Measurements from ENCODE around the gene EFNB1.

Gene EFNB1

GRCh38 chrX:68827256-68827655, 1.6 kb upstream of the EFNB1 start:
- DNase-seq (ENCODE audit: low read depth in 1 of 2, low spot score in 1 of 2): no peak

- DNase-seq (ENCODE audit: low read depth in 1 of 2, low spot score in 1 of 2): peak; percentile 56 to 70
Measured at GRCh38 chrX:68827848-68828624, 785 bp upstream of the EFNB1 start.

- DNase-seq (ENCODE audit: low read depth in 1 of 2, low spot score in 1 of 2): no peak
Measured at GRCh38 chrX:68829582-68830418, 979 bp downstream of the EFNB1 start.

- no peak for DNase-seq (ENCODE audit: low read depth in 1 of 2, low spot score in 1 of 2)
Measured at GRCh38 chrX:68830419-68831404, 1.9 kb downstream of the EFNB1 start.

- no peak for DNase-seq (ENCODE audit: low read depth in 1 of 2, low spot score in 1 of 2)
Measured at GRCh38 chrX:68831405-68832100, 2.7 kb downstream of the EFNB1 start.

- peak in 1 of 2 donors; percentile 21 for DNase-seq (ENCODE audit: low read depth in 1 of 2, low spot score in 1 of 2)
Measured at GRCh38 chrX:68832101-68832416, 3.2 kb downstream of the EFNB1 start.

GRCh38 chrX:68832516-68833447, 4.0 kb downstream of the EFNB1 start:
- no peak for DNase-seq (ENCODE audit: low read depth in 1 of 2, low spot score in 1 of 2)

GRCh38 chrX:68833448-68833805, 4.6 kb downstream of the EFNB1 start:
- DNase-seq (ENCODE audit: low read depth in 1 of 2, low spot score in 1 of 2): no peak

- no peak for DNase-seq (ENCODE audit: low read depth in 1 of 2, low spot score in 1 of 2)
Measured at GRCh38 chrX:68833855-68834331, 5.1 kb downstream of the EFNB1 start.

GRCh38 chrX:68834371-68835103, 5.7 kb downstream of the EFNB1 start:
- no peak for DNase-seq (ENCODE audit: low read depth in 1 of 2, low spot score in 1 of 2)

GRCh38 chrX:68835104-68835442, 6.3 kb downstream of the EFNB1 start:
- DNase-seq (ENCODE audit: low read depth in 1 of 2, low spot score in 1 of 2): no peak

- no peak for DNase-seq (ENCODE audit: low read depth in 1 of 2, low spot score in 1 of 2)
Measured at GRCh38 chrX:68835468-68835867, 6.6 kb downstream of the EFNB1 start.

- no peak for DNase-seq (ENCODE audit: low read depth in 1 of 2, low spot score in 1 of 2)
Measured at GRCh38 chrX:68837119-68837518, 8.3 kb downstream of the EFNB1 start.

- DNase-seq (ENCODE audit: low read depth in 1 of 2, low spot score in 1 of 2): no peak
Measured at GRCh38 chrX:68838571-68838910, 9.7 kb downstream of the EFNB1 start.

- DNase-seq (ENCODE audit: low read depth in 1 of 2, low spot score in 1 of 2): no peak
Measured at GRCh38 chrX:68839771-68840170, 10.9 kb downstream of the EFNB1 start.

GRCh38 chrX:68840256-68840655, 11.4 kb downstream of the EFNB1 start:
- DNase-seq (ENCODE audit: low read depth in 1 of 2, low spot score in 1 of 2): no peak

GRCh38 chrX:68841251-68842049, 12.6 kb downstream of the EFNB1 start:
- no peak for DNase-seq (ENCODE audit: low read depth in 1 of 2, low spot score in 1 of 2)

GRCh38 chrX:68842351-68842750, 13.5 kb downstream of the EFNB1 start:
- no peak for DNase-seq (ENCODE audit: low read depth in 1 of 2, low spot score in 1 of 2)

Data from activated CD4-positive, alpha-beta T cell treated with anti-CD3 and anti-CD28 coated beads, Interleukin-2, amount 50 U/mL, for 24 hours (primary cell).